HepG2 (cell line): ENCODE measurements around the gene OAF. TPM values are rescaled to one million over a fixed set of nuclear protein-coding genes. Genes with fewer than 3 reads are reported as not detected.

Experiments used
- ATF7-NPFF ChIP-seq: sonication (generic); formaldehyde crosslinking; IDR thresholded peaks from 2 replicates; pipeline ENCODE4 v1.8.1; 2023; ENCODE audit warnings: mild to moderate bottlenecking, low read depth, missing genetic modification reagents, moderate library complexity
- ETV6 ChIP-seq: sonication (generic); formaldehyde crosslinking; conservative IDR thresholded peaks from 2 replicates; pipeline ENCODE4 v1.4.0; 2020; ENCODE audit warnings: missing genetic modification reagents
- MED8 ChIP-seq: sonication (generic); formaldehyde crosslinking; IDR thresholded peaks from 2 replicates; pipeline ENCODE4 v1.8.1; 2023; ENCODE audit warnings: mild to moderate bottlenecking, missing genetic modification reagents; ENCODE audit not compliant: insufficient replicate concordance
- MEIS2 ChIP-seq: sonication (generic); formaldehyde crosslinking; IDR thresholded peaks from 2 replicates; pipeline ENCODE4 v1.9.0; 2021; ENCODE audit warnings: mild to moderate bottlenecking, missing genetic modification reagents
- NAIF1 ChIP-seq: sonication (generic); formaldehyde crosslinking; IDR thresholded peaks from 2 replicates; pipeline ENCODE4 v1.5.0; 2020; ENCODE audit warnings: mild to moderate bottlenecking, missing genetic modification reagents, borderline replicate concordance
- SOX13 ChIP-seq, 3 experiments: fragments of 450-650 bp in 1 of 3; sonication (generic) in 1 of 3; formaldehyde crosslinking in 1 of 3; IDR thresholded peaks in 2 of 3; conservative IDR thresholded peaks in 1 of 3; 2 replicates each; pipeline versions ENCODE4 v1.5.0 to v1.6.1; 2016 to 2020; ENCODE audit warnings: antibody characterized with exemption in 1 of 3, mild to moderate bottlenecking in 1 of 3, missing compliant biosample characterization in 1 of 3, missing genetic modification reagents in 1 of 3, moderate library complexity in 1 of 3
- TCF12 ChIP-seq, 2 experiments: fragments of 450-650 bp in 1 of 2; sonication (generic) in 1 of 2; formaldehyde crosslinking in 1 of 2; IDR thresholded peaks; 2 replicates each; pipeline versions ENCODE4 v1.6.1 to v1.8.0; 2017 to 2022; ENCODE audit warnings: antibody characterized with exemption in 1 of 2, mild to moderate bottlenecking in 1 of 2, missing genetic modification reagents in 1 of 2, moderate library complexity in 1 of 2
- ZNF12 ChIP-seq: sonication (generic); formaldehyde crosslinking; IDR thresholded peaks from 2 replicates; pipeline ENCODE4 v1.5.0; 2020; ENCODE audit warnings: missing genetic modification reagents
- ZNF136 ChIP-seq: sonication (generic); formaldehyde crosslinking; IDR thresholded peaks from 2 replicates; pipeline ENCODE4 v1.8.1; 2022; ENCODE audit warnings: low read depth, mild to moderate bottlenecking, moderate library complexity, missing genetic modification reagents
- polyA plus RNA-seq, 8 experiments: library from polyadenylated mRNA; depleted of rRNA in 3 of 8; stranded (reverse) in 7 of 8; unstranded in 1 of 8; fragments of >200 nt; fragmentation: Illumina TruSeq in 4 of 8; extraction: Trizol in 4 of 8; gene quantifications; 2 replicates each; pipeline versions ENCODE4 v1.2.1 to v1.2.3, GENCODE V29; 2011 to 2016; ENCODE audit warnings: low read depth in 4 of 8, missing spikeins in 1 of 8, mixed read lengths in 1 of 8; ENCODE audit not compliant: insufficient read depth in 1 of 8
- total RNA-seq, 5 experiments: library from RNA; depleted of rRNA; stranded (reverse); fragments of >200 nt; fragmentation: Illumina TruSeq; extraction: Trizol; gene quantifications; 2 replicates each; pipeline ENCODE4 v1.2.3, GENCODE V29; 2016; ENCODE audit warnings: low read depth in 1 of 5
- TF ChIP-seq, protein P1 (sequence below): sonication (generic); formaldehyde crosslinking; IDR thresholded peaks from 2 replicates; pipeline ENCODE4 v1.8.0; 2022; ENCODE audit warnings: mild to moderate bottlenecking, missing genetic modification reagents
- TF ChIP-seq, protein P2 (sequence below): sonication (generic); formaldehyde crosslinking; conservative IDR thresholded peaks from 2 replicates; pipeline ENCODE4 v1.8.0; 2022; ENCODE audit warnings: low read depth, missing genetic modification reagents
- TF ChIP-seq, protein P3 (sequence below): sonication (generic); formaldehyde crosslinking; IDR thresholded peaks from 2 replicates; pipeline ENCODE4 v1.8.0; 2022; ENCODE audit warnings: missing genetic modification reagents, mild to moderate bottlenecking, moderate library complexity, borderline replicate concordance
- TF ChIP-seq, protein P4 (sequence below): sonication (generic); formaldehyde crosslinking; IDR thresholded peaks from 2 replicates; pipeline ENCODE4 v1.4.0; 2020; ENCODE audit warnings: mild to moderate bottlenecking, missing genetic modification reagents, borderline replicate concordance
- TF ChIP-seq, protein P5 (sequence below): sonication (generic); formaldehyde crosslinking; IDR thresholded peaks from 2 replicates; pipeline ENCODE4 v1.4.0; 2020; ENCODE audit warnings: missing genetic modification reagents, borderline replicate concordance
- TF ChIP-seq, protein P6 (sequence below): sonication (generic); formaldehyde crosslinking; IDR thresholded peaks from 2 replicates; pipeline ENCODE4 v1.4.0; 2020; ENCODE audit warnings: mild to moderate bottlenecking, low read depth, missing genetic modification reagents

The OAF gene
- total and polyA plus RNA-seq, 2 of the 13 experiments (the other 11 are each of a cell fraction or from before 2014, with no cell fraction given), result 63.7 to 94.6 TPM

DNA sequence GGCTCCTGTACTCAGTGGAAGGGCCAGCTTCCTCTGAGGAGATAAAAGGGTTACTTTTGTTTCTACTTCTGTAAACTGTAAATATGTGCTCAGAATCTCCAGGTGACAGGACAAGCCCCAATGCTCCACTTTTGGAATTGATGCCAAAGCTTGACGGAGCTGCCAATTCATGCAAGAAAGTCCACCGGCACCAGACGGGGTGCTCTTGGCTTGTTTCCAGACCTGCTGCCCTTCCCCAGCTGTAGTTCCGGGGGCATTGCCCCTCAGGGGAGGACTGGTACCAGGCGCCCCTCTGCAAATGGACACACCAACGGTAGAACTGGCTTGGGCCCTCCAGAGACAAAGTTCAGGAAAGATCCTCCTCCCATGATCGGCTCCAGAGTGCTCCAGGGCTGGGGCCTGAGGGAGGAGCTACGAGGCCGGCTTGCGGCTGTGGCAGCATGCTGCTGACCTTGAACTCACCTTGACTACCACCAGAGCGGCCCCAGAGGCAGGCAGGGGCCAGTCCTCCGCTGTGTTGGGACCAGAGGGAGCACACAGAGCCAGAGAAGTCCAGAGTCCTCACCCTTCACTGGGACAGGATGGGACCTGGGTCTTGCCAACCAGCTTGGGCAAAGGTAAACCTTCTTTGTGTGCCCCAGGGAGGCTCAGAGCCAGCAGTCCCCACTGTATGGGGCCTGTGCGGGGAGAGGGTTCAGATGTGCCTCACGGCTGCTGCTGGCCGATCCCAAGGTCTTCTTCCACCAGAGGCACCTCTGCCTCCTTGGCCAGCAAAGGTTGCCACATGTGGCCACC, 17.8 kb upstream of the OAF start (continued):
- TF ChIP-seq, protein P1, sequence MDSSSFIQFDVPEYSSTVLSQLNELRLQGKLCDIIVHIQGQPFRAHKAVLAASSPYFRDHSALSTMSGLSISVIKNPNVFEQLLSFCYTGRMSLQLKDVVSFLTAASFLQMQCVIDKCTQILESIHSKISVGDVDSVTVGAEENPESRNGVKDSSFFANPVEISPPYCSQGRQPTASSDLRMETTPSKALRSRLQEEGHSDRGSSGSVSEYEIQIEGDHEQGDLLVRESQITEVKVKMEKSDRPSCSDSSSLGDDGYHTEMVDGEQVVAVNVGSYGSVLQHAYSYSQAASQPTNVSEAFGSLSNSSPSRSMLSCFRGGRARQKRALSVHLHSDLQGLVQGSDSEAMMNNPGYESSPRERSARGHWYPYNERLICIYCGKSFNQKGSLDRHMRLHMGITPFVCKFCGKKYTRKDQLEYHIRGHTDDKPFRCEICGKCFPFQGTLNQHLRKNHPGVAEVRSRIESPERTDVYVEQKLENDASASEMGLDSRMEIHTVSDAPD (CRISPR knock-in tag), result peak; percentile 86
- TF ChIP-seq ATF7-NPFF (CRISPR knock-in tag) (no peak), MEIS2 (peak; percentile 70; the same call in 1 of the 2 replicates), SOX13 (IDR thresholded peaks at IDR 0.05) (no peak), SOX13 (CRISPR knock-in tag; conservative IDR thresholded peaks at IDR 0.05 in 1 of 2, IDR thresholded peaks at IDR 0.05 in 1 of 2) (peak in 1 of 2 experiments; percentile 76; a peak in 2 of 4 replicates), ZNF12 (CRISPR knock-in tag) (peak; percentile 17; the same call in 1 of the 2 replicates), TCF12 (IDR thresholded peaks at IDR 0.05) (no peak), TCF12 (CRISPR knock-in tag; IDR thresholded peaks at IDR 0.05) (peak; percentile 81; the same call in 1 of the 2 replicates), NAIF1 (no peak), ETV6 (CRISPR knock-in tag) (0 out of 2 replicates have a peak, but pooled peaks have one; percentile 25), ZNF136 (CRISPR knock-in tag) (peak; percentile 85; the same call in 1 of the 2 replicates), MED8 (CRISPR knock-in tag) (no peak)
- TF ChIP-seq, protein P2, sequence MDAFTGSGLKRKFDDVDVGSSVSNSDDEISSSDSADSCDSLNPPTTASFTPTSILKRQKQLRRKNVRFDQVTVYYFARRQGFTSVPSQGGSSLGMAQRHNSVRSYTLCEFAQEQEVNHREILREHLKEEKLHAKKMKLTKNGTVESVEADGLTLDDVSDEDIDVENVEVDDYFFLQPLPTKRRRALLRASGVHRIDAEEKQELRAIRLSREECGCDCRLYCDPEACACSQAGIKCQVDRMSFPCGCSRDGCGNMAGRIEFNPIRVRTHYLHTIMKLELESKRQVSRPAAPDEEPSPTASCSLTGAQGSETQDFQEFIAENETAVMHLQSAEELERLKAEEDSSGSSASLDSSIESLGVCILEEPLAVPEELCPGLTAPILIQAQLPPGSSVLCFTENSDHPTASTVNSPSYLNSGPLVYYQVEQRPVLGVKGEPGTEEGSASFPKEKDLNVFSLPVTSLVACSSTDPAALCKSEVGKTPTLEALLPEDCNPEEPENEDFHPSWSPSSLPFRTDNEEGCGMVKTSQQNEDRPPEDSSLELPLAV (CRISPR knock-in tag), result no peak
- TF ChIP-seq, protein P3, sequence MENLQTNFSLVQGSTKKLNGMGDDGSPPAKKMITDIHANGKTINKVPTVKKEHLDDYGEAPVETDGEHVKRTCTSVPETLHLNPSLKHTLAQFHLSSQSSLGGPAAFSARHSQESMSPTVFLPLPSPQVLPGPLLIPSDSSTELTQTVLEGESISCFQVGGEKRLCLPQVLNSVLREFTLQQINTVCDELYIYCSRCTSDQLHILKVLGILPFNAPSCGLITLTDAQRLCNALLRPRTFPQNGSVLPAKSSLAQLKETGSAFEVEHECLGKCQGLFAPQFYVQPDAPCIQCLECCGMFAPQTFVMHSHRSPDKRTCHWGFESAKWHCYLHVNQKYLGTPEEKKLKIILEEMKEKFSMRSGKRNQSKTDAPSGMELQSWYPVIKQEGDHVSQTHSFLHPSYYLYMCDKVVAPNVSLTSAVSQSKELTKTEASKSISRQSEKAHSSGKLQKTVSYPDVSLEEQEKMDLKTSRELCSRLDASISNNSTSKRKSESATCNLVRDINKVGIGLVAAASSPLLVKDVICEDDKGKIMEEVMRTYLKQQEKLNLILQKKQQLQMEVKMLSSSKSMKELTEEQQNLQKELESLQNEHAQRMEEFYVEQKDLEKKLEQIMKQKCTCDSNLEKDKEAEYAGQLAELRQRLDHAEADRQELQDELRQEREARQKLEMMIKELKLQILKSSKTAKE (CRISPR knock-in tag), result peak; percentile 93
- TF ChIP-seq, protein P4, sequence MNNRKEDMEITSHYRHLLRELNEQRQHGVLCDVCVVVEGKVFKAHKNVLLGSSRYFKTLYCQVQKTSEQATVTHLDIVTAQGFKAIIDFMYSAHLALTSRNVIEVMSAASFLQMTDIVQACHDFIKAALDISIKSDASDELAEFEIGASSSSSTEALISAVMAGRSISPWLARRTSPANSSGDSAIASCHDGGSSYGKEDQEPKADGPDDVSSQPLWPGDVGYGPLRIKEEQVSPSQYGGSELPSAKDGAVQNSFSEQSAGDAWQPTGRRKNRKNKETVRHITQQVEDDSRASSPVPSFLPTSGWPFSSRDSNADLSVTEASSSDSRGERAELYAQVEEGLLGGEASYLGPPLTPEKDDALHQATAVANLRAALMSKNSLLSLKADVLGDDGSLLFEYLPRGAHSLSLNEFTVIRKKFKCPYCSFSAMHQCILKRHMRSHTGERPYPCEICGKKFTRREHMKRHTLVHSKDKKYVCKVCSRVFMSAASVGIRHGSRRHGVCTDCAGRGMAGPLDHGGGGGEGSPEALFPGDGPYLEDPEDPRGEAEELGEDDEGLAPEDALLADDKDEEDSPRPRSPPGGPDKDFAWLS (CRISPR knock-in tag), result peak; percentile 57; the same call in 1 of the 2 replicates
- TF ChIP-seq, protein P5, sequence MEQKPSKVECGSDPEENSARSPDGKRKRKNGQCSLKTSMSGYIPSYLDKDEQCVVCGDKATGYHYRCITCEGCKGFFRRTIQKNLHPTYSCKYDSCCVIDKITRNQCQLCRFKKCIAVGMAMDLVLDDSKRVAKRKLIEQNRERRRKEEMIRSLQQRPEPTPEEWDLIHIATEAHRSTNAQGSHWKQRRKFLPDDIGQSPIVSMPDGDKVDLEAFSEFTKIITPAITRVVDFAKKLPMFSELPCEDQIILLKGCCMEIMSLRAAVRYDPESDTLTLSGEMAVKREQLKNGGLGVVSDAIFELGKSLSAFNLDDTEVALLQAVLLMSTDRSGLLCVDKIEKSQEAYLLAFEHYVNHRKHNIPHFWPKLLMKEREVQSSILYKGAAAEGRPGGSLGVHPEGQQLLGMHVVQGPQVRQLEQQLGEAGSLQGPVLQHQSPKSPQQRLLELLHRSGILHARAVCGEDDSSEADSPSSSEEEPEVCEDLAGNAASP (CRISPR knock-in tag), result peak; percentile 92
- TF ChIP-seq, protein P6, sequence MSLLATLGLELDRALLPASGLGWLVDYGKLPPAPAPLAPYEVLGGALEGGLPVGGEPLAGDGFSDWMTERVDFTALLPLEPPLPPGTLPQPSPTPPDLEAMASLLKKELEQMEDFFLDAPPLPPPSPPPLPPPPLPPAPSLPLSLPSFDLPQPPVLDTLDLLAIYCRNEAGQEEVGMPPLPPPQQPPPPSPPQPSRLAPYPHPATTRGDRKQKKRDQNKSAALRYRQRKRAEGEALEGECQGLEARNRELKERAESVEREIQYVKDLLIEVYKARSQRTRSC (CRISPR knock-in tag), result 0 out of 2 replicates have a peak, but pooled peaks have one; percentile 51
